HG03354 (cell line): Measurements from ENCODE around the gene SIRT7.
A peak's percentile ranks its signal among the peaks of the same experiment; 100 is the strongest.

Experiments used
- ATAC-seq: cut with Tn5 transposase; IDR thresholded peaks from one replicate; pipeline ENCODE4 v1.9.1; 2021; ENCODE audit warnings: mild to moderate bottlenecking; ENCODE audit not compliant: unreplicated experiment, poor library complexity, severe bottlenecking

SIRT7 gene

GRCh38 chr17:81895400-81895799 lies 22.6 kb downstream of the SIRT7 start:
- ATAC-seq = no peak

- no peak for ATAC-seq
Measured at GRCh38 chr17:81891303-81891552, 26.7 kb downstream of the SIRT7 start.

- peak; percentile 24 for ATAC-seq
Measured at GRCh38 chr17:81890447-81891302, 27.3 kb downstream of the SIRT7 start.

DNA sequence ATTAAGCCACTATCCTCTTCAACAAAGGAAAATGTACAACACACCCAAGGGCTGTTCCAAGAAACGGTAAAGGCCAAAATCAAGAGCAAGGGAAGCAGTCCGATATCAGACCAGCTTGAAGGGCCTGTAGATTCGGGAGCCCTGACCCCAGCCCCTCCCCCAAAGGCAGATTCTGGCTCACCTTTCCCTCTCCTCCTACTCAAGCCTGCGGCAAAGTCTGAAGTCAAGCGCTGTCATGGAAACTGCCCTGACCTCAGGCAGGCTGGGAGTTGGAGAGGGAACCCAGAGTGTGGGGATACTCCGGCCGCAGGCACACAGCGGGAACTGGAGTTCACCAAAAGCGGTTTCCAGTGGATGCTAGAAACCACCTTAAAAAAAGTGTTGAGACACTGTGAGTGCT lies 28.4 kb downstream of the SIRT7 start:
- ATAC-seq = no peak

- ATAC-seq = no peak
Measured at GRCh38 chr17:81888988-81889595, 28.9 kb downstream of the SIRT7 start.

DNA sequence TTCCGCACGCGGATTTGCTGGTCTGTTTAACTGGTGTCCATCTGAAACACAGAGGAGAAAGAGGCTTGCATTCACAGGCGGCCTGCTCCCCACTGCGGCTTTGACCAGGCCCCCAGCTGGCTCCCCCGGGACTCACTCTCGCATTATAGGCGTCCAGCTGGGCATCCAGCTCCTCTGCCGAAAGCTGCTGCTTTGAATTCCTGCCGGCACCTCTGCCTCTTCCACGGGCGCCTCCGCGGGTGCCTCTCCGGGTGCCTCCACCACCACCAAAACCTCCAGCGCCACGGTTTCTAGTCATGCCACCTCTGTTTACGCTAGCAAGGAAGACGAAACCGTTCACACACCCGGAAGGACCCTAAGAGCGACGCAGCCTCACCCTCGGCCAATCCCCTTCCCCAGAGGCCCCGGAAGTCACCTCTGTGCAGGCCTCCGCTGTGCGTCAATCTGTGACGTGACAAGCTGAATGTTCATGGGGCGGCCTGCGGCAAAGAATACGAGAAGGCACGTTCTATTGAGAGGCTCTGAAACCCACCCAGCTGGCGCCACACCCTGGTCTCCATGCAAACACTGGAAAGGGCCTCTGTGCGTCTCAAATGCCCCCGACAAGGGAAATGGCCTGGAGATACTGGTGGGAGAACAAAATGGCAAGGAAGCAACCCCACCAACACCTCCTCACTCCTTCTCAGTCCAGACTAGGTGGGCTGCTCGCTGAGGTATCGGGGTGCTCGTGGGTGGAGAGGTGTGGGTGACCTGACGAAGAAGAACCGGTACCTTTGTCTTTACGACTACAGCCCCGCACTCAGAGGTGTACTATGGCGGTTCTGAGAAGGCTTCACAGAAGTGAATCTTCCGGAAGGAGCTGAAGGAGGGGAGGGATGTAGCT lies 29.6 kb downstream of the SIRT7 start:
- ATAC-seq = no peak

DNA sequence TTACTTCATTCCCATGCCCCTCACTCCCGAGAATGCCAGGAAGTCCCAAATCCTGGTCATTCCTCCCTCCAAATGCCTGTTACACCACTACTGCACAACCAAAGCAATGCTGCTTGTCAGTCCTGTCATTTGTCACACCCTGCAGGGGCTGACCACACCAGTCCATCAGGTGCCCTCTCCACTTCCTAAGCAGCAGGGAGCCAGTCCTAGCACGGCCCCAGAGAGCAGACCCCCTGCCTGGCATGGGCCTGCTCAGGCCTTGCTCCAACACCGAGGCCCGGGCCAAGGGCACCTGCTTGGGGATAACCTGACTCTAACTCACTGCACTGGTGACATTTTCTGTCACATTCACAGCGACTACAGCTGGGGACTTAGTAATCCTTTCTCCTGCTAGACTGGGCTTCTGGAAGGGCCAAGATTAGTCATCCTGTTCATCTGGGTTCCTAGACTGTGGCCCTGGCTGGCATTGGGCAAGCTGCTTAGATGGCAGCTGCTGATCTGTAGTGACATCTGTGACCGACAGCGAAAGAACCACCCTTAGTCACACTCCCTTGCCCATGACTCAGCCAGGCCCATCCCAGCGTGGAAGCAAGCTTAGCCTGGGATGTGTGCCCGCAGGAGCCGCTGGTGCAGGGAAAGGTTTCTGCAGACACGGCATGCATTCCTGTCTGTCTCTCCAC lies 32.0 kb downstream of the SIRT7 start:
- ATAC-seq = no peak

DNA sequence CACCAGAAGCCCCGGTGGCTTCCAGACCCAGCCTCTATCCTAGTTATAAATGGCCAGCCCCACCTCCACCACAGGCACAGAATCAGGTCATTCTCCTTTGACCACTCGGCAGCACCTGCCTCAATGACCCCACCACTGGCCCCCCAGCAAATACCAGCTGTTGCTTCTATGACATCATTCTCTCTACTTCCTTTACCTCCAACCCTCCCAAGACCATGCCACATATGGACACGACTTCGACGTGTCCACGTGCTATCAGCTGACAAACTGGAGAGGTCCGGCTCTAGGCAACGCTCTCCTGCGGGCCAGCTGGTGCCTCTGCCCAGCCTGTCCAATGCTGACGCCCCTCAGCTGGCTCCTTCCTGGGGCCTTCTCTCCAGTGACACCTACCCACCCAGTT lies 32.5 kb downstream of the SIRT7 start:
- no peak for ATAC-seq

GRCh38 chr17:81884968-81885367 lies 33.0 kb downstream of the SIRT7 start:
- ATAC-seq = no peak

DNA sequence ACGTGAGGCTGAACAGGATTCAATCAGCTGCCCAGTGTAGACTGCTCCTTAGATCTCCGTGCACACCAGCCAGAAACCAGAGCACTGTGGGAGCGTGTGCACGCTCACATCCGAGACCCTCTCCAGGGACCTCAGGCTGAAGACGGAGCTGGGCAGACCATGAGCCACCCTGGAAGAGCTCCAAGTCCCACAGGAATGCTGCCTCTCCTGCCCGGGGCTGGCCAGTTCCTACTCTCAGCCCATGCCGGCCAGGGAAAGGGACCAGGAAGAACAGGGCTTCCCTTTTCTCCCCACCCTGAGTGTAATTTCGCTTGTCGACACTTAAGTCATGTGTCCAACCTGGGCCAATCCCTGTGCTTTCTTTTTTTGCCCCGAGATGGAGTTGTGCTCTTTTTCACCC lies 33.5 kb downstream of the SIRT7 start:
- no peak for ATAC-seq

DNA sequence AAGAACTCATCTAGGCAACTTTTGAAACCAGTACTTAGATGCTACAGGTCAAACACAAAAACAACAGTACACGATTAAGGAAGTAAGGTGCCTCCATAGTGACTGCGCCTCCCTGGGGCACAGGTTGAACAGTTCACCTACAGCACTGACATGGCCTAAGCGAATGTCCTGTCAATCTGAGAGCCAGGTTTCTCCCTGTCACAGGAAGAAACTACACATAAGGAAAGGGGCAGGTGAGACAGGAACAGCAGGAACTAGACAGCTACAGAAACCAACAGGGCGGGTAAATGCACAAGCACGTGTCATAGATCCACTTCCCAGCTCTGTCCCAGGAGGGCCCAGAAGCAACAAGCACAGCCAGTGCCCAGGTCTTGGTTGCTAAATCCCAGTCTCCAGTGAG lies 38.9 kb downstream of the SIRT7 start:
- ATAC-seq = no peak

DNA sequence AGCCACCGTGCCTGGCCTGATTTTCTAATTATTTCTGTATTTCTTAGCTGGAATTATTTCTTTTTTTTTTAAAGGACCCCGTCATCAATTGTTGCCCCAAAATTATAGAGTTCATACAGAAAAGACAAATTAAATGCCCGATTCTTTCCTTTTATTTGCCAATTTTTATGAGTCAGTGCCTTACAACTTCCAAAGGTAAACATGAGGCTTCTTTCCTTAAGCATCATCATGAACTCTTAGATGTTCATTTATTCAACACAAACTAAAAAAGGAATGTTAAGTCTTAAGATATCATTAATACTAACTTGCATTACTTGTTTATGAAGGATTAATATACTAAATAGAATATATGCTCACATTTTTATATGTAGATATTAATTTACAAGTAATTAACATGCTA lies 39.7 kb downstream of the SIRT7 start:
- no peak for ATAC-seq

GRCh38 chr17:81877569-81877968 lies 40.4 kb downstream of the SIRT7 start:
- ATAC-seq = no peak

GRCh38 chr17:81871387-81872230 lies 46.4 kb downstream of the SIRT7 start:
- peak; percentile 64 for ATAC-seq

DNA sequence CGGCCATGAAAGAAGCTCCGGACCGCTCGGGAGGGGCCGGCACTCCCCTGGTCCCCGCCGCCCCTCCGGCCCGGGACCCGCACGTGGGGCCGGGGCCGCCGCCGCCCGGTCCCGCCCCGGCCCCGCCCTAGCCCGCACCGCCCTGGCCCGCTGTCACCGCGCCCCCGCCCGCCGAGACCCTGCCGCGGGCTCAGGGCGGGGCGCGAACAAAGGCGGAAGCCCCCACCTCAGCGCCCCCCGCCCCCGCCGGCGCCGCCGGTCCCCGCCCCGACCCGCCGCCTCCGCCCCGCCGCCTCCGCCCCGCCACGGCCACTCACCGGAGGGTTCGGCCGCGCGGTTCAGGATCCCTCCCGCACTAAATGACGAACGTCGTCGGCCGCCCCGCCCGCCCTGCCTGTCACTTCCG lies 47.0 kb downstream of the SIRT7 start, which contains the start of gene ARHGDIA:
TSS of gene ARHGDIA (minus strand) at position 357 of the 406 bp plus-strand sequence. CDS start 1,407 bp downstream, outside the sequence.
- ATAC-seq = peak; percentile 26

- ATAC-seq = peak; percentile 20
Measured at GRCh38 chr17:81870131-81870980, 47.6 kb downstream of the SIRT7 start.

- no peak for ATAC-seq
Measured at GRCh38 chr17:81869221-81870130, 48.5 kb downstream of the SIRT7 start.
